ENCODE measurements around the gene HTRA3.

HTRA3 gene

DNA sequence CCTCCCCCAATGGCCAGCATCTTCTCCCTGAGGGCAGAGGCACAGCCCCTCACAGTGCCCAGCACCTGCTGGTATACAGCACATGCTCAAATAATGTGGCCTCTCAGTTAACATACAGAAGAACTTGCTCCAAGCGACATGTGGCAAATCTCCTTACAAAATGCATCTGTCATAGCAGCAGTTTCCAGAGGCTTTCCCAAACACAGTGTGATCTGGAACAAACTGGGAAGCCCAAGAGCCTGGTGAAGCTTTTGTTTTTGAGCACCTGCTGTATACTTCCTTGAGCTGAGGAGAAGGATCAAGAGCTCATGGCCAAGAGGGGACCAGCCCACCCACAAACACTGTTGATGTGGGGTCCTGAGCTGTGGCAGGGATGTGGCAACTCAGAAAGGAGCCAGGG, 34.8 kb upstream of the HTRA3 start:
- DNase-seq (ENCODE audit: low read depth): no peak

DNA sequence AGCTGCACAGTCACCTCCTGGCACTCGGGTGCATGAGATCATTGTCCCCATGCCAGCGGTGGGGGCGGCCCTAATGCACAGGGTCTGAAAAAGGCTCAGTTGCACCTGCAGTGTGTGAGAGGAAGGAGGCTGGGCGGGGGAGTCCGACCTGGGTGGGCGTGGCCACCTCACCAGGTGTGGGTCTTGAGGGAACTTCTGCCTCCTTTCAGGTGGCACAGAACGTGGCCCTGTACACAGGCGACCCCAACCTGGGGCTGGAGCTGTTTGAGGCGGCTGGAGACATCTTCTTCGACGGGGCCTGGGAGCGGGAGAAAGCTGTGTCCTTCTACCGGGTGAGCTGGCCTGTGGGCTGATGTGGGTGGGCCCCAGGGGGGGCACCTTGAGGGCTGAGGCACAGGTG, 34.3 kb upstream of the HTRA3 start:
- no peak for DNase-seq (ENCODE audit: low read depth)

DNA sequence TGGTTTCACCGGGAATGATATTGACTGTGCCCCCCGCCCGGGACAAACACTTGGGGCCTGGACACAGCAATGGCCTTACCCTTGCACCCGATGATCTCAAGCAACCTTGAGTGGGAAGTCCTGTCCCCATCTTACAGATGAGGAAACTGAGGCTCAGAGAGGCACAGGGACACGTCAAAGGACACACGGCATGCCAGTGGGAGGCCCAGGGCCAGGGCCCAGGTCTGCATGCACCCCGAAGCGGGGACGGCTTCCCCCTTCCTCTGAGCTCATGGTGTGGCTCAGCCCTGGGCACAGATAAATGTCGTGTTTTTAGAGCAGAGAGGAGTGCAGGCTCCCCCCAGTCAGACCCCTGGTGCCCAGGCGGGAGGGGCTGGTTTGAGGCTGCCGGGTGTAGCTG, 33.9 kb upstream of the HTRA3 start:
- DNase-seq (ENCODE audit: low read depth): no peak

DNA sequence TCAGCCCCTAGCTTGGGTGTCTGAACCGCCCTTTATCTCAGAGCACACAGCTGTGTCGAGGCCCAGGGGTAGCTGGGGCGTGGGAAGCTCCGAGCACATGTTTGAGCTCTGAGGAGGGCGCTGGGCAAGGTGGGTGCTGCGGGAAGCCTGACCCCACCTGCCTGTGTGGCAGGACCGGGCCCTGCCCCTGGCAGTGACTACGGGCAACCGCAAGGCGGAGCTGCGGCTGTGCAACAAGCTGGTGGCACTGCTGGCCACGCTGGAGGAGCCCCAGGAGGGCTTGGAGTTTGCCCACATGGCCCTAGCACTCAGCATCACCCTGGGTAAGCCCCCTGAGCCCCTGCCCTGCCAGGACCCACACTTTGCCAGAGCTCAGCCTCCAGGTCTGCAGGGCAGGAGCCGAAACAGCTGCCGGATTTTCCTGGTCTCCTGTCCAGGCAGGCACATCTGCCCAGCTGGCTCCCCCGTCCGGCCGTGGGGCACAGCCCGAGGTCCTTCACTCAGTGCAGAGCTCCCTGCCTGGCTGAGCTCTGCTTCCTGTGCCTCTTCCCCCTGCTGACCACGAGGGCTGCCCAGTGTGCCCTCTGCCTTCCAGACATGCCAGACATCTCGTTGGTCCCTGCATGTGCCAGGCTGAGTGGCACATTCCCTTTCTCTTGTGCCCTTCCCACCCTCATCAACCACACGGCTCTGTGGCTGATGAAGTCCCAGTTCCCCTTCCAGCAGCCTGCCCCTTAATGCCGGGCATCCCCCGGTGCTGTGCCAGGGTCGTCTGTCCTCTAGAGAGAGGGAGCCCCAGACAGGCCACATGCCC, 33.2 kb upstream of the HTRA3 start:
- DNase-seq (ENCODE audit: low read depth): no peak

DNA sequence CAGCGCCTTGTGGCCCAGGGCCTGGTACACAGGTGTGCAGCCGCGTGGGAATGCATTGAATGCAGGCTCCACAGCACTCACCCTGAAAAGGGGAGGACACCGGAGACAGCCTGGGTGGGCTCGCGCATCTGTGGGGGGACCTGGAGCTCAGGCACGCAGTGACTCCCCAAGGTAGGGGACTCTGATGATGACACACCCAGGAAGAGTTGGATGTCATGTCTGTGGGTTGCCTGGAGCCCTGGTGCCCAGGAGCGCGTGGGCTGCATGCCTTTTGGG, 32.7 kb upstream of the HTRA3 start:
- DNase-seq (ENCODE audit: low read depth): no peak

DNA sequence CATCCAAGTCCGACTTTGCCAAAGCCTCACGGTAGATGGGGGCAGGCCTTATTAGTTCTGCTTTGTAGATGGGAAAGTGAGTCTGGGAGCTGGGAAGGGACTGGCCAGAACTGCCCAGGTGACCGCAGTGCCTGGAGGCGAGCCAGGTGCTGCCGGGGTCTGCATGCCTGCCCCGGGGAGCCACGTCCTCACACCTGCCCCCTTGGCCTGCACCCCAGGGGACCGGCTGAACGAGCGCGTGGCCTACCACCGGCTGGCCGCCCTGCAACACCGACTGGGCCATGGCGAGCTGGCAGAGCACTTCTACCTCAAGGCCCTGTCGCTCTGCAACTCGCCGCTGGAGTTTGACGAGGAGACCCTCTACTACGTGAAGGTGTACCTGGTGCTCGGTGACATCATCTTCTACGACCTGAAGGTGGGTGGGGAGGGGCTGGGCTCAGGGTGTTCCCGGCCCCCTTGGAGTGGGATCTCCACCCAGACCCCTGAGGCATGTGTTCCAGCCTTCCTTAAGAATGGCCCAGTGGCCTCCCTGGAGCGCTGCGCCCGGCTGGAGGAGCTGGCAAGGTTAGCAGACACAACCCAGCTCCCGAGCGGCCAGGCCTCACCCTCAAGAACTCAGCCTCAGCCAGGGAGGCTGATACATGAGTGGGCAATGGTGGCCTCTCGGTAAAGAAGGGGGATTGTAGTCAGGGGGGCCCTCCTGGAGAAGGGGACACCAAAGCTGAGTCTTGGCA, 32.1 kb upstream of the HTRA3 start:
- no peak for DNase-seq (ENCODE audit: low read depth)

DNA sequence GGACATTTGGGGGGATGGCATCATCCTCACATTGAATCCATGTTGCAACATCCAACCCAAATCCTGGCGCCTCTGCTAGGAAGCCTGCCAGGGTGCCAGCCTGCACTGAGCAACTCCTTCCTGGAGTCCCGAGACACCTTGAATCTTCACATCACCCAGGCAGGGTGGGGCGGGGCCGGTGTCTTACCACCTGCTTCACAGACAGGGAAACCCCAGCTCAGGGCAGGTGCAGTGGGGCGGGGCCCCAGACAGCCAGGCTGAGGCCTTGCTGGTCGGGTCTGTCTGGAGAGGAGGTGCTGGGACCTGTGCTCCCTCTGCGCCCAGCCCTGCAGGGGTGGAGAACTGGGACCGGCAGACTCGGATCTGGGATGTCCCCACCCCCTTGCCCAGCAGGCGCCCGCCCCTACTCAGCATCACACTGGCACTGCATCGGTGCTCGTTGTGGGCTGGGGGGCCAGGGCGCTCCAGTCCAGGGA, 31.5 kb upstream of the HTRA3 start:
- DNase-seq (ENCODE audit: low read depth): no peak

DNA sequence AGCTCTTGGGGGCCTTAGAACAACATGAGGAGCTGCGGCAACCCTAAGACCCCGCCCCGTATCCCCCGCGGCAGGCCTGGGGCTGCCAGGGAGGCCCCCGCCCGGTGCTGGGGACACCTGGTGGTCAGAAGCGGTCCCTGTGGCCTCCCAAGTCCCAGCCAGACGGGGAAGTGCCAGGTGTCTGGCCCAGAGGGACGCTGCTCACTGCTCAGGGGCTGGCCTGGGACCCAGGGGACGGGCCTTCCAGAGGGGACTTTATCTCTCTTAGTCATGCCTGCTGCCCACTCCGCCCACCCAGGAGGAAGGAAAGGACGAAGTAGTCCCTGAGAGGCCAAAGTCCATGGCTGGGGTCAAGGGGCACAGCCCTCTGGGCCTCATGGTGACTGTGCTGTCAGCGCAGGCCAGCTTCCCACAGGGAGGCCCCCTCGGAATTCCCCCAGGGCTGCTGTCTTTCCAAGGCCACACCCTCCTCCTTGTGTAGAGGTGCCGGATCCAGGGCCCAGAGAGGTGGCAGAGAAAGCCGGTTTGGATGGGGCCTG, 31.0 kb upstream of the HTRA3 start:
- DNase-seq (ENCODE audit: low read depth): no peak

DNA sequence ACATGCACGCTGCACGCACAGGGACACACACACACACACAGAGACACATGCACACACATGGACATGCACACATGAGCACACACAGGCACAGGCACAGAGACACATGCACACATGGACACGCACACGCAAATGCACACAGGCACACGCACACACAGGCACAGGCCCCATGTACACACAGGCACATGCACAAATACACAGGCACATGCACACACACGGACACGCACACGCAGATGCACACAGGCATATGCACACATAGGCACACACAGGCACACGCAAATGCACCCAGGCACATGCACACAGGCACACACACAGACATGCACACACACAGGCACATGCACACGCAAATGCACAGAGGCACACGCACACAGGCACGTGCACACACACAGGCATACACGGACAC, 30.3 kb upstream of the HTRA3 start:
- DNase-seq (ENCODE audit: low read depth): no peak

DNA sequence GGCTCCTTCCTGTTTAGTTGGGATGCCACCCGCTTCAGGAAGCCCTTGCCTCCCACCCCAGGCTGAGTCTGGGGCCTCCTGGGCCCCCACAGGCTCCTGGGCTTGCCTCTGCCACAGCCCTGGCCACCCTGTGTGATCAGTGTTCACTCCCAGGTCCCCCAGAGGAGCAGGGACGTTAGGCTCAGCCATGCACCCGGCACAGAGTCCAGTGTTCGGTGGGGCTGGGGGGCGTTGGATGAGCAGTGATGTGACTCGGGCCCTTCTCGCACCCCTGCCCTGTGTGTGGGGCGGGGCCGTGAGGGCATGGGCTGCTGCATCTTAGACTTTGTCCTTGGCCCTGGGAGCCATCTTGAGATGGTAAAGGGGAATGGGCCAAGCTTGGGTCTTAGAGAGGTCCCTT, 29.9 kb upstream of the HTRA3 start:
- DNase-seq (ENCODE audit: low read depth): no peak

DNA sequence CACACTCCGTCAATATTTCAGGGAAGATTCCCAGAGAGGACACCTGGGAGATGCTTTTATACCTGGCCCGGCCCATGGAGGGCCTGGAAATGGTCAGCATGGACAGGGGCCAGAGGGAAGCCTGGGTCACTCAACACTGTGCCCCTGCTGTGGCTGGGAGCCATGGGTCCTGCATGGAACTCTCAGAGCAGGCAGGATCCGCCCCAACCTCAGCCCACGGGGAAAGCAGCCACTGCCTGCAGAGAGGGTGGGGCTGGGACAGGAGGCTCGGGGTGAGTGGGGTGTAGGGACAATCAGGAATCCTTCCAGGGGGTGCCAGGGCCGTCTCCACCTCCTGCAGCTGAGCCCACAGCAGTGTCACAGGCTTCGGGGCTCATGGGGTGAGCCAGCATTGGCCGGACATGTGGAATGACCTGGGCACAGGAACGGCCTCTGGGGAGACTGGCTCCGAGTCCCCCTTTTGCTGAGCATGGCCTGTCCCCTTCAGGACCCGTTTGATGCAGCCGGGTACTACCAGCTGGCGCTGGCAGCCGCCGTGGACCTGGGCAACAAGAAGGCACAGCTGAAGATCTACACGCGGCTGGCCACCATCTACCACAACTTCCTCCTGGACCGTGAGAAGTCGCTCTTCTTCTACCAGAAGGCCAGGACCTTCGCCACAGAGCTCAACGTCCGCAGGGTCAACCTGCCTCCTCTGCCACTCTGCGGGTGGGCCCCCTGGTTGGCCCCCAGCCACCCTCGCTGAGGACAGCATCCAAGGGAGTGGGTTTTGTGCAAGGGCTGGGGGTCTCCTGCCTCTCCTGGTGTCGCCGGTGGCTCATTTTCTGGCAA, 29.1 kb upstream of the HTRA3 start:
- DNase-seq (ENCODE audit: low read depth): no peak

DNA sequence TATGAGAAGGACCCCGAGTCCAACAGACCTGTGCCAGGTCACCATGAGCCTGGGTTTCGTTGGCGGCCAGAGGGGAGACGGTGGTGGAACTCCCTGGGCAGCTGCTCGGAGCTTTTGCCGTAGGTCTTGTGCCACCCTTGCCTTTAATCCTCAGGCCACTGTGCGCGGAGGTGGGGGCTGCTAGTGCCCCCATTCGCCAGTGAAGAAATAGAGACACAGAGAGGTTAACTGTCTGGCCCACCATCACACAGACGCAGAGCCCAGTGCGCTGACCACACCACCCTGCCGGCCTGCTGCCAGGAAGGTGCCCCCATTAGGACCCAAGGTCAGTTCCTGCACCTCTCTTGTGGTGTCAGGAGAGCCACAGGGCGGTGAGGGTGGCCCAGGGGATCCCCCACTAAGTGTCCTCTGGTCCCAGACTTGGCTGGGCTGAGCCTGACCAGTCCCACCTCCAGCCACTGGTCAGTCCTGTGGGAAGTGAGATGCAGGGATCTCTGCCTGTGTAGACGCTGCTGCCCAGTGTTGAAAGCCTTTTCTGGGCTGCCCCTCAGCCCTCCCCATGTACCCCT, 28.3 kb upstream of the HTRA3 start:
- no peak for DNase-seq (ENCODE audit: low read depth)

DNA sequence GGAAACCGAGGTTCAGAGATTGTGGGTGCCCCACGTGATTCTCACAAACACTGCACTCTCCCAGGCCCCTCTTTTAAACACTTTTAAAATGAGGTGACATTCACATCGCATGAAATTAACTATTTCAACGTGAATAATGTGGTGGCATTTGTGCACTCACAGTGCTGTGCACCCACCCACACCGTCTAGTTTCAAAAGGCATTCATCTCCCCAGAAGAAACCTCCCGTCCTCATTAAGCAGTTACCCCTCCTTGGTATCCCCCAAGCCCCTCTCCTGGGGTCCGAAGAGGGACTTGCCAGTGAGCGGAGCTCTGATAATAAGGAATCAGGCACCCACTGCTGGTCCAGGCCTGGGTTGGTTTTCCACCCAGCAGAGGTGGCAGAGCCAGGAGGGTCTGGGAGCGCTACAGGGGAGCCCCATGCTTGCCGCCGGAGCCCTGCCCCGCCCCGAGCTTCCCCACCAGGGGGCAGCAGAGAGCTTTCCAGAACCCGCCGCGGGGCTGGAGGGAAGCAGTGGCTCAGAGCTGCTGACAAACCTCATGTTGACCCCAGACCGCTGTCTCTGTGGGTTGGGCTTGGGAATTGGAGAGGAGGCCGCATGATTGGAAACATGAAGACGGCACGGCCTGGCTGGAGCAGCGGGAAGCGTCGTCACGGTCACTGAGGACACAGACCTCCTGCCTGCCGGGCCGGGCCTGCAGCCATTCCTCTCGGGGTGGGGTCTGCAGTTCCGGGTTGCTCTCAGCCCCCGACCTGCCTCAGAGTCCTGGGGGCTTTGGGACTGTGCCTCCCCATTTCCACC, 27.5 kb upstream of the HTRA3 start:
- peak; percentile 68 for DNase-seq (ENCODE audit: low read depth)

DNA sequence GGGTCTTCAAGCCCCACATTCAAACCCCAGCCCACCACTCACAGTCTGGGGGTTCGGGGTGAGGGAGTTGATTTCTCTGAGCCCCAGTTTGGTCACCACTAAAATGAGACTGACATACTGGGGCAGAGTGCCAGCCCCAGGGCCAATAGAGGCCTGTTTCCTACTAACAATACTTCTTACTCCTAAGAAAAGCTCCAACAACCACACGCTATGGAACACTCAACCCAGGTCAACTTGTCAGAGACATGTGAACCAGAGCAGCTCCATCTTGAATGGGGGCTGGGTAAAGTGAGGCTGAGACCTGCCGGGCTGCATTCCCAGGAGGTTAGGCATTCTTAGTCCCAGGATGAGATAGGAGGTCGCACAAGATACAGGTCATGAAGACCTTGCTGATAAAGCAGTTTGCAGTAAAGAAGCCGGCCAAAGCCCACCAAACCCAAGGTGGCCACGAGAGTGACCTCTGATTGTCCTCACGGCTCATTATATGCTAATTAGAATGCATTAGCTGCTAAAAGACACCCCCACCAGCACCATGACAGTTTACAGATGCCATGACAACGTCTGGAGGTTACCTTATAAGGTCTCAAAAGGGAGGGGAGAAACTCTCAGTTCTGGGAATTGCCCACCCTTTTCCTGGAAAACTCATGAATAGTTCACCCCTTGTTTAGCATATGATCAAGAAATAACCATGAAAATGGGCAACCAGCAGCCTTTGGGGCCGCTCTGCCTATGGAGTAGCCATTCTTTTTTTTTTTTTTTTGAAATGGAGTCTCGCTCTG, 26.6 kb upstream of the HTRA3 start:
- no peak for DNase-seq (ENCODE audit: low read depth)

DNA sequence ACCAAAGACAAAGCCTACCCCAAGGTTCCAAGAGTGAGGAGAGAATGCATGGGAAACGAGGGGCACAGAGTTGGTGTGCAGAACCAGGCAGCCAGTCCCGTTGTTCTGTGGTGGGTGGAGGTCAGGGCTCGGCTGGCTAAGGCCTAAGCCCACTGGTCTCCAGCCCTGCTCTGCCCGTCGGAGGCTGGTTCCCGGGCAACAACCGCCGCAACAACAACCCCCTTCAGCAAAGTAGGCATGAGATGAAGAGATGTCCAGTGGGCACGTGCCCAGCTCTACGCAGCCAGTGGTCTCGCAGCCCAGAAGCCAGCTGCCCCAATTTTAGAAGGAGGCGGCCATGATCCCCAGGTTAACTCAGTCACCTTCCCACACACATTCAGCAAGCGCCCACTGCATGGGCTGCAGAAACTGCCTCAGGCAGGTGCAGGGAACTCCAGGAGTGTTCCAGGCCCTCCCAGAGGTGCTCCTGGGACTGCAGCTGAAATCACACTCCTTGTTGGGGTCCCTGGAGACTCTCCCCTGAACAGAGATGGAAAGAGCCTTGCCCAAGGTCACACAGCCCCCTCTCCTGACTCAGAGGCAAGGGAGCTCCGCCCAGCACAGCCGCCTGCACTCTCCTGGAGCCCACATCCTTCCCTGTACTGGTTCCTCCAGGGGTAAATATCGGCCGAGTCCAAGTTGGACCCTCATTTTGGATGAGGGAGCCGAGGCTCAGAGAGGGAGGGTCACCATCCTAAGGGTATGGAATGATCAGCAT, 25.4 kb upstream of the HTRA3 start:
- no peak for DNase-seq (ENCODE audit: low read depth)

DNA sequence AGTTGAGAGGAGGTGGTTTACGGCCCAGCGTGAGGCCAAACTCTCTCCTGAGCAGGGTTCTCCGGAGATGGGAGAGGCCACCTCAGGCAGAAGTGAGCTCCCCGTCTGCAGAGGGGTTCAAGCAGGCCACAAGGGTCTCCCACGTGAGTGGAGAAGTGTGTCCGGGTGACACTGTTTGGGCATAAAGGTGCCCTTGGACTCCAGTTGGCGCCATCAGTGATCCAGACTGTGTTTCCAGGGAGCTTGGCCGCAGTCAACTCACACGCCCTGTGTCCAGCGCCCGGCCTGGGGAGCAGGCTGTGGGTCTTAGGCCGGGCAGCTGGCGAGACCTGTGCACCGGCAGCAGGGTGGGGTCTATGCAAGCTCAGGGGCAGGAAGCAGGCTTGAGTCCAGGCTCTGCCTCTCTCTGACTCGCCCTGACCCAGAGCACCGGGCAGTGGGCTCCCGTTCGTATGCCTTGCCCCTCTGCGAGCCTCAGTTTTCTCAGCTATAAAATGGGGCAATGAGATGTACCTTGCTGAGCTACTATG, 24.6 kb upstream of the HTRA3 start:
- DNase-seq (ENCODE audit: low read depth): no peak

DNA sequence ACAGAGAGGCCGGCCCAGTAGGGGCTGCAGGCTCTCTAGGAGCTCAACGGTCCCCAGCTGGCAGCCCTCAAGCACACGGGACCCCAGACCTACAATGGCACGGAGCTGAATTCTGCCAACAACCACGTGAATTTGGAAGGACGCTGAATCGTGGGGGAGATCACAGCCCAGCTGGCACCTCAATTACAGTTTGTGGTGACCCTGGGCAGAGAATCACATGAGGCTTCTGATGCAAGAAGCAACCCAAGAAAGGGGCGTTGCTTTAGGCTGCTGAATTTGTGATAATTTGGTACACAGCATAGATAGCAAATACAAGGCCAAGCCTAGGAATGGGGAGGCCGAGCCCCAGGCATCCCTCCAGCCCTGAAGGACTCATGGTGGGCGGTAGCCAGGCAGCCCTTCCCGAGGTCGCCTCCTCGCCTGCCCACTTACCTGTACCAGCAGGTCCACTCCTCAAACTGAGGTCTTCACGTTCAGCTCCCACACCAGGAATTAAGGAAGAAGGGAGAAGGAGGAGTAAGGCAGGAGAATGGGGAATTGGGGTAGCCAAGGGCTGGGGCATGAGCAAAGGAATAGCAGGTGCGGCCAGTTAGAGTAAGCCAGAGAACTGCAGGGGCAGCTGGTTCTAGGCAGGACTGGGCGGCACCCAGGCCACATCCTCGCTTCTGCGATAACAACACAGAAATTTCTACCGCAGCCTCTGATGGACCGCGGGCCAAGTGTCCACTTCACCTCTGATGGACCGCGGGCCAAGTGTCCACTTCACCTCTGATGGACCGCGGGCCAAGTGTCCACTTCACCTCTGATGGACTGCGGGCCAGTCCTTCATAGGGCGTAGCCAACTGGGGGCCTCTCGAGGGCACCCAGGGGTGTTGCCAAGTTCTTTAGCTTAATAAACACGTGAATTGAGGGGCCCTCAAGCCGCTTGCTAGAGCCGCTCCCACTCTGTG, 23.4 kb upstream of the HTRA3 start:
- no peak for DNase-seq (ENCODE audit: low read depth)
